Astrocyte (in vitro differentiated cells and primary cell): ENCODE results near the gene DOCK3. TPM values are rescaled to one million over a fixed set of nuclear protein-coding genes. Genes with fewer than 3 reads are reported as not detected.
A peak's percentile ranks its signal among the peaks of the same experiment; 100 is the strongest.

Experiments
- DNase-seq: peaks from one replicate; pipeline ENCODE4 v3.0.0-alpha.2; 2010; ENCODE audit warnings: low read depth
- FAIRE-seq: peaks from 2 replicates; lab custom pipeline; 2011; peaks lifted over from hg19 to GRCh38; lab: Jason Lieb, UNC
- H2AFZ ChIP-seq: 2 replicates; pipeline ENCODE4 v1.6.0; 2012; ENCODE audit warnings: low read depth, low read length, inconsistent platforms
- H3K27ac ChIP-seq: 2 replicates; pipeline ENCODE4 v1.5.1; 2011; ENCODE audit warnings: low read depth, low read length, inconsistent platforms
- H3K27me3 ChIP-seq: 2 replicates; pipeline ENCODE4 v1.6.0; 2011; ENCODE audit warnings: low read length, inconsistent platforms; ENCODE audit not compliant: insufficient read depth
- H3K36me3 ChIP-seq: 2 replicates; pipeline ENCODE4 v1.5.1; 2011; ENCODE audit warnings: low read length, inconsistent platforms; ENCODE audit not compliant: insufficient read depth
- H3K4me1 ChIP-seq: 2 replicates; pipeline ENCODE4 v1.5.1; 2011; ENCODE audit warnings: low read length, inconsistent platforms; ENCODE audit not compliant: insufficient read depth
- H3K4me2 ChIP-seq: 2 replicates; pipeline ENCODE4 v1.6.0; 2012; ENCODE audit warnings: low read length, inconsistent platforms
- H3K4me3 ChIP-seq: 2 replicates; pipeline ENCODE4 v1.5.1; 2011; ENCODE audit warnings: low read depth, mild to moderate bottlenecking, low read length, inconsistent platforms; ENCODE audit not compliant: insufficient read depth
- H3K79me2 ChIP-seq: 2 replicates; pipeline ENCODE4 v1.6.0; 2012; ENCODE audit warnings: mild to moderate bottlenecking, low read length, inconsistent platforms; ENCODE audit not compliant: insufficient read depth
- H3K9ac ChIP-seq: 2 replicates; pipeline ENCODE4 v1.6.0; 2012; ENCODE audit warnings: mild to moderate bottlenecking, low read length, inconsistent platforms
- H3K9me3 ChIP-seq: 2 replicates; pipeline ENCODE4 v1.5.1; 2012; ENCODE audit warnings: low read depth, mild to moderate bottlenecking, low read length, inconsistent platforms; ENCODE audit not compliant: insufficient read depth
- H4K20me1 ChIP-seq: 2 replicates; pipeline ENCODE4 v1.6.0; 2012; ENCODE audit warnings: low read length, inconsistent platforms; ENCODE audit not compliant: insufficient read depth
- H3K27ac Mint-ChIP-seq: one replicate; pipeline ENCODE4 v1.8.0; 2021; ENCODE audit warnings: mild to moderate bottlenecking, mixed read lengths; ENCODE audit not compliant: unreplicated experiment
- H3K27me3 Mint-ChIP-seq: one replicate; pipeline ENCODE4 v1.8.0; 2021; ENCODE audit warnings: low read depth, mixed read lengths; ENCODE audit not compliant: unreplicated experiment
- H3K36me3 Mint-ChIP-seq: one replicate; pipeline ENCODE4 v1.8.0; 2021; ENCODE audit warnings: low read depth, mixed read lengths; ENCODE audit not compliant: unreplicated experiment
- H3K4me1 Mint-ChIP-seq: one replicate; pipeline ENCODE4 v1.8.0; 2021; ENCODE audit warnings: low read depth, mixed read lengths; ENCODE audit not compliant: unreplicated experiment
- H3K4me3 Mint-ChIP-seq: one replicate; pipeline ENCODE4 v1.8.0; 2021; ENCODE audit warnings: mild to moderate bottlenecking, moderate library complexity, mixed read lengths; ENCODE audit not compliant: unreplicated experiment
- H3K9me3 Mint-ChIP-seq: one replicate; pipeline ENCODE4 v1.8.0; 2021; ENCODE audit warnings: mild to moderate bottlenecking, mixed read lengths; ENCODE audit not compliant: unreplicated experiment
- EZH2 ChIP-seq: IDR thresholded peaks from 2 replicates; pipeline ENCODE4 v1.6.1; 2012; ENCODE audit warnings: mild to moderate bottlenecking, low read length, inconsistent platforms; ENCODE audit not compliant: insufficient read depth
- total RNA-seq: library from RNA; stranded (reverse); gene quantifications from 2 replicates; pipeline ENCODE4 v1.2.1, GENCODE V29; 2021
- TF ChIP-seq, protein P1 (sequence below): IDR thresholded peaks from 2 replicates; pipeline ENCODE4 v1.5.1; 2011; ENCODE audit warnings: low read depth, mild to moderate bottlenecking, inconsistent platforms, low read length, moderate library complexity; ENCODE audit not compliant: insufficient read depth

Gene DOCK3
- total RNA-seq, 1 donor from 2014 or later = 3.3 TPM

GRCh38 chr3:51391566-51392354 is 717.0 kb downstream of the DOCK3 start:
- no peak for TF ChIP-seq EZH2
- Histone ChIP-seq H3K36me3 (peaks cover 46% of the 10 kb centered on the region), H3K4me3 (peak overlapping the region; percentile 63), H3K27me3 (no peaks in the 10 kb centered on the region), H3K9ac (peak overlapping the region; percentile 87), H3K4me1 (peaks cover 46% of the 10 kb centered on the region), H3K27ac (peak overlapping the region; percentile 82), H3K9me3 (peaks cover 3% of the 10 kb centered on the region), H3K4me2 (peak overlapping the region; percentile 87), H2AFZ (peak overlapping the region; percentile 12), H4K20me1 (peaks cover 85% of the 10 kb centered on the region), H3K79me2 (peaks cover 86% of the 10 kb centered on the region)
- DNase-seq (peak; percentile 38), FAIRE-seq (no peak)
- H3K4me3 Mint-ChIP-seq = peak overlapping the region; percentile 81
- peaks cover 6% of the 10 kb centered on the region for H3K9me3 Mint-ChIP-seq
- no peak overlapping the region for H3K27ac Mint-ChIP-seq
- peaks cover 35% of the 10 kb centered on the region for H3K36me3 Mint-ChIP-seq
- H3K27me3 Mint-ChIP-seq = no peaks in the 10 kb centered on the region
- H3K4me1 Mint-ChIP-seq = peaks cover 33% of the 10 kb centered on the region

DNA sequence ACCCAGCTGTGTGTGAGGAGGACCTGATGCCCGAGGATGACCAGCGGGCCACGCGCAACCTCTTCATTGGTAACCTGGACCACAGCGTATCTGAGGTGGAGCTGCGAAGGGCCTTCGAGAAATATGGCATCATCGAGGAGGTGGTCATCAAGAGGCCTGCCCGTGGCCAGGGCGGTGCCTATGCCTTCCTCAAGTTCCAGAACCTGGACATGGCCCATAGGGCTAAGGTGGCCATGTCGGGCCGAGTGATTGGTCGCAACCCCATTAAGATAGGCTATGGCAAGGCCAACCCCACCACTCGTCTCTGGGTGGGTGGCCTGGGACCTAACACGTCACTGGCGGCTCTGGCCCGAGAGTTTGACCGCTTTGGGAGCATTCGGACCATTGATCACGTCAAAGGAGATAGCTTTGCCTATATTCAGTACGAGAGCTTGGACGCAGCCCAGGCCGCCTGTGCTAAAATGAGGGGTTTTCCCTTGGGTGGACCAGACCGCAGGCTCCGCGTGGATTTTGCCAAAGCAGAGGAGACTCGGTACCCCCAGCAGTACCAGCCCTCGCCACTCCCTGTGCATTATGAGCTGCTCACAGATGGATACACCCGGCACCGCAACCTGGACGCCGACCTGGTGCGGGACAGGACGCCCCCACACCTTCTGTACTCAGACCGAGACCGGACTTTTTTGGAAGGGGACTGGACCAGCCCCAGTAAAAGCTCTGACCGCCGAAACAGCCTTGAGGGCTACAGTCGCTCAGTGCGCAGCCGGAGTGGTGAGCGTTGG is 717.8 kb downstream of the DOCK3 start:
- H3K4me3 Mint-ChIP-seq = peak overlapping the region; percentile 77
- no peaks in the 10 kb centered on the region for H3K27me3 Mint-ChIP-seq
- Histone ChIP-seq H3K27me3 (no peaks in the 10 kb centered on the region), H4K20me1 (peaks cover 87% of the 10 kb centered on the region), H3K79me2 (peaks cover 86% of the 10 kb centered on the region), H3K4me2 (peak overlapping the region; percentile 87), H3K4me1 (peaks cover 39% of the 10 kb centered on the region), H3K4me3 (peak overlapping the region; percentile 63), H3K9ac (peak overlapping the region; percentile 87), H3K9me3 (peaks cover 3% of the 10 kb centered on the region), H3K27ac (peak overlapping the region; percentile 82), H2AFZ (no peak overlapping the region), H3K36me3 (peaks cover 49% of the 10 kb centered on the region)
- FAIRE-seq = no peak
- peaks cover 35% of the 10 kb centered on the region for H3K36me3 Mint-ChIP-seq
- H3K9me3 Mint-ChIP-seq = peaks cover 6% of the 10 kb centered on the region
- no peak for TF ChIP-seq EZH2
- TF ChIP-seq, protein P1, sequence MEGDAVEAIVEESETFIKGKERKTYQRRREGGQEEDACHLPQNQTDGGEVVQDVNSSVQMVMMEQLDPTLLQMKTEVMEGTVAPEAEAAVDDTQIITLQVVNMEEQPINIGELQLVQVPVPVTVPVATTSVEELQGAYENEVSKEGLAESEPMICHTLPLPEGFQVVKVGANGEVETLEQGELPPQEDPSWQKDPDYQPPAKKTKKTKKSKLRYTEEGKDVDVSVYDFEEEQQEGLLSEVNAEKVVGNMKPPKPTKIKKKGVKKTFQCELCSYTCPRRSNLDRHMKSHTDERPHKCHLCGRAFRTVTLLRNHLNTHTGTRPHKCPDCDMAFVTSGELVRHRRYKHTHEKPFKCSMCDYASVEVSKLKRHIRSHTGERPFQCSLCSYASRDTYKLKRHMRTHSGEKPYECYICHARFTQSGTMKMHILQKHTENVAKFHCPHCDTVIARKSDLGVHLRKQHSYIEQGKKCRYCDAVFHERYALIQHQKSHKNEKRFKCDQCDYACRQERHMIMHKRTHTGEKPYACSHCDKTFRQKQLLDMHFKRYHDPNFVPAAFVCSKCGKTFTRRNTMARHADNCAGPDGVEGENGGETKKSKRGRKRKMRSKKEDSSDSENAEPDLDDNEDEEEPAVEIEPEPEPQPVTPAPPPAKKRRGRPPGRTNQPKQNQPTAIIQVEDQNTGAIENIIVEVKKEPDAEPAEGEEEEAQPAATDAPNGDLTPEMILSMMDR = no peak
- DNase-seq = no peak
- peaks cover 31% of the 10 kb centered on the region for H3K4me1 Mint-ChIP-seq
- H3K27ac Mint-ChIP-seq = peak overlapping the region; percentile 58

- peaks cover 6% of the 10 kb centered on the region for H3K9me3 Mint-ChIP-seq
- FAIRE-seq (no peak), DNase-seq (no peak)
- Histone ChIP-seq H3K9me3 (peaks cover 3% of the 10 kb centered on the region), H3K9ac (no peak overlapping the region), H3K27me3 (no peaks in the 10 kb centered on the region), H3K27ac (no peak overlapping the region), H3K4me1 (peaks cover 33% of the 10 kb centered on the region), H4K20me1 (peaks cover 82% of the 10 kb centered on the region), H3K36me3 (peaks cover 45% of the 10 kb centered on the region), H3K79me2 (peaks cover 80% of the 10 kb centered on the region), H3K4me3 (peak overlapping the region; percentile 63), H2AFZ (no peak overlapping the region), H3K4me2 (peak overlapping the region; percentile 87)
- TF ChIP-seq EZH2 = no peak
- TF ChIP-seq, protein P1 = no peak
- no peak overlapping the region for H3K27ac Mint-ChIP-seq
- peaks cover 25% of the 10 kb centered on the region for H3K4me1 Mint-ChIP-seq
- no peaks in the 10 kb centered on the region for H3K27me3 Mint-ChIP-seq
- H3K4me3 Mint-ChIP-seq = peak overlapping the region; percentile 66
- H3K36me3 Mint-ChIP-seq = peaks cover 33% of the 10 kb centered on the region
These were observed 718.4 kb downstream of the DOCK3 start for GRCh38 chr3:51393134-51393495.
